GM23338 (cell line): ENCODE data around the gene ATP5ME.

Experiments
- CTCF ChIP-seq, 2 experiments: fragments of 200-600 bp in 1 of 2; sonication (generic) in 1 of 2; conservative IDR thresholded peaks; 2 replicates each; pipeline versions ENCODE4 v1.5.1 to v1.6.1; 2016 to 2017; ENCODE audit warnings: antibody characterized with exemption in 2 of 2, low read depth in 2 of 2, mild to moderate bottlenecking in 2 of 2, moderate library complexity in 1 of 2
- EZH2phosphoT487 ChIP-seq: fragments of 200-600 bp; sonication (generic); IDR thresholded peaks from one replicate; pipeline ENCODE4 v1.8.1; 2018; ENCODE audit warnings: antibody characterized with exemption; ENCODE audit not compliant: unreplicated experiment

GRCh38 chr4:663046-663437 is 11.0 kb downstream of the ATP5ME start:
- no peak; a peak in 1 of 4 replicates for TF ChIP-seq CTCF (conservative IDR thresholded peaks at IDR 0.05; ENCODE audit: low read depth in 2 of 2)
- TF ChIP-seq EZH2phosphoT487: no peak
